GM13976 (cell line): ENCODE measurements around the gene CRB3.

Source experiments
- DNase-seq: peaks from one replicate; pipeline ENCODE4 v3.0.0; 2012; ENCODE audit warnings: low spot score
- in situ Hi-C: fragments of 300-500 bp; cut with MboI; formaldehyde crosslinking; loops from one replicate; pipeline ENCODE4 v1.12.0; 2022; ENCODE audit warnings: low sequenced_read_pairs, mixed read lengths, inconsistent platforms; ENCODE audit not compliant: unreplicated experiment
- TF ChIP-seq, protein P1 (sequence below): IDR thresholded peaks from 2 replicates; pipeline ENCODE4 v1.5.1; 2012; ENCODE audit warnings: borderline replicate concordance, mild to moderate bottlenecking; ENCODE audit not compliant: insufficient read depth; ENCODE audit errors: extremely low read depth, missing control alignments, control extremely low read depth

Gene CRB3

DNA sequence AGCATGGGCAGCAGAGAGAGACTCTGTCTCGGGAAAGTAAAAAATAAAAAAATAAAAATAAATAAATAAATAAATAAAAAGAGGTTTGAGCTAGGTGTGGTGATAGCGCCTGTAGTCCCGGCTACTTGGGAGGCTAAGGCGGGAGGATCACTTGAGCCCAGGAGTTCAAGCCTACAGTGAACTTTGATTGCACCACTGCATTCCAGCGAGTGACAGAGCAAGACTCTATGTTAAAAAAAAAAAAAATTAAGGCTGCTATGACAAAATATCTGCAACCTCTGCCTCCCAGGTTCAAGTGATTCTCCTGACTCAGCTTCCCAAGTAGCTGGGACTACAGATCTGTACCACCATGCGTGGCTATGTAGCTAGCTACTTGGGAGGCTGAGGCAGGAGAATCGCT, 20.8 kb downstream of the CRB3 start:
- TF ChIP-seq, protein P1, sequence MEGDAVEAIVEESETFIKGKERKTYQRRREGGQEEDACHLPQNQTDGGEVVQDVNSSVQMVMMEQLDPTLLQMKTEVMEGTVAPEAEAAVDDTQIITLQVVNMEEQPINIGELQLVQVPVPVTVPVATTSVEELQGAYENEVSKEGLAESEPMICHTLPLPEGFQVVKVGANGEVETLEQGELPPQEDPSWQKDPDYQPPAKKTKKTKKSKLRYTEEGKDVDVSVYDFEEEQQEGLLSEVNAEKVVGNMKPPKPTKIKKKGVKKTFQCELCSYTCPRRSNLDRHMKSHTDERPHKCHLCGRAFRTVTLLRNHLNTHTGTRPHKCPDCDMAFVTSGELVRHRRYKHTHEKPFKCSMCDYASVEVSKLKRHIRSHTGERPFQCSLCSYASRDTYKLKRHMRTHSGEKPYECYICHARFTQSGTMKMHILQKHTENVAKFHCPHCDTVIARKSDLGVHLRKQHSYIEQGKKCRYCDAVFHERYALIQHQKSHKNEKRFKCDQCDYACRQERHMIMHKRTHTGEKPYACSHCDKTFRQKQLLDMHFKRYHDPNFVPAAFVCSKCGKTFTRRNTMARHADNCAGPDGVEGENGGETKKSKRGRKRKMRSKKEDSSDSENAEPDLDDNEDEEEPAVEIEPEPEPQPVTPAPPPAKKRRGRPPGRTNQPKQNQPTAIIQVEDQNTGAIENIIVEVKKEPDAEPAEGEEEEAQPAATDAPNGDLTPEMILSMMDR = no peak
- no peak for DNase-seq
- in situ Hi-C loops = no loop called here

GRCh38 chr19:6489278-6490061, 25.4 kb downstream of the CRB3 start:
- TF ChIP-seq, protein P1 = no peak
- peak; percentile 81 for DNase-seq
- in situ Hi-C loops = no loop called here

GRCh38 chr19:6490134-6490533, 26.1 kb downstream of the CRB3 start:
- TF ChIP-seq, protein P1 = no peak
- DNase-seq = no peak
- in situ Hi-C loops = no loop called here

GRCh38 chr19:6491802-6492592, 27.9 kb downstream of the CRB3 start:
- TF ChIP-seq, protein P1 = no peak
- in situ Hi-C loops = no loop called here
- DNase-seq = peak; percentile 2

DNA sequence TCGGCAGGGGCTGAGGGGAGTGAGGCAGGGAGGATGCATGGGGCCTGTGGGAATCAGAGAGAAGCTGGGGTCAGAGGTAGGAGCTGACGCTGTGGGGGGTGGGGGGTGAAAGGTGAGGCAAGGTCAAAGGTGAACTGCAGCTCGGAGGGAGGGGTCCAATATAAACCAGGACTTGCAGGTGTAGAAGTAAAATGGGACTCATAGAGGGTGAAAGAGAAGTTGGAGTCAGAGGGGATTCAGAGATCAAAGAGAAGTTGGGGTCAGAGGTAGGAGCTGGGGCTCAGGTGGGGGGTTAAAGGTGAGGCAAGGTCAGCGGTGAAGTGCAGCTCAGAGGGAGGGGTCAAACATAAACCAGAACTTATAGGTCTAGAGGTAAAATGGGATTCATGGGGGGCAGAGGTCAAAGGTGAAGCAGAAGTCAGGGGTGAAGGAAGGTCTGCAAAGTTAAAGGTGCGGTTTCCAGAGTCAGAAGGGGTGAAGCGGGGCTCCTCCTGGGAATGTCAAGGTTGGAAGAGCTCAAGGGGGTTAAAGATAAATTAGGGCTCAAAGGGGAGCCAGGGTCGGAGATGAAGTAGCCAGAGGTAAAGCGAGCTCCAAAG, 30.5 kb downstream of the CRB3 start:
- in situ Hi-C loops = no loop called here
- DNase-seq = peak; percentile 4

DNA sequence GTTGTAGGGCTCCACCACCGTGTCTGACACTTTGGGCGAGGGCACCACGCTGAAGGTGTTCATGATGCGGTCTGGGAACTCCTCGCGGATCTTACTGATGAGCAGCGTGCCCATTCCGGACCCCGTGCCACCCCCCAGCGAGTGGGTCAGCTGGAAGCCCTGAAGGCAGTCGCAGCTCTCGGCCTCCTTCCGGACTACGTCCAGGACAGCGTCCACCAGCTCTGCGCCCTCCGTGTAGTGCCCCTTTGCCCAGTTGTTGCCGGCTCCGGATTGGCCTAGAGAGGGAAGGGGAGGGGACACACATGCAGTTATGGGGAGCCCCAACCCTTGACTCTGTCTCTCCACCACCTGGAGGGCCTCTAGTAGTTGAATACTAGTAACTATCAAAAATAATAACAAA, 31.9 kb downstream of the CRB3 start:
- in situ Hi-C loops = no loop called here
- TF ChIP-seq, protein P1 = no peak
- DNase-seq = peak; percentile 6

More for the DNA sequence above, 30.5 kb downstream of the CRB3 start:
- TF ChIP-seq, protein P1 = no peak
